ENCODE results near the gene CADM1.

CADM1 gene

GRCh38 chr11:115393950-115394349 is 110.3 kb downstream of the CADM1 start:
- Histone ChIP-seq H3K27me3 (ENCODE audit: control insufficient read depth, low read length) (no peaks in the 10 kb centered on the region), H3K27ac (ENCODE audit: low read depth, low read length) (no peak overlapping the region), H3K9me2 (replicated peaks; ENCODE audit: control insufficient read depth, low read length) (no peaks in the 10 kb centered on the region), H3K36me3 (ENCODE audit: control insufficient read depth, low read length) (no peaks in the 10 kb centered on the region), H3K4me2 (ENCODE audit: low read length) (no peak overlapping the region), H3K79me2 (ENCODE audit: control insufficient read depth, low read length) (no peaks in the 10 kb centered on the region), H4K20me1 (ENCODE audit: control insufficient read depth, insufficient read depth, low read depth, low read length) (no peaks in the 10 kb centered on the region), H3K4me1 (ENCODE audit: control insufficient read depth, low read length) (peaks cover 19% of the 10 kb centered on the region), H3K4me3 (ENCODE audit: low read length) (no peak overlapping the region), H3K9me3 (ENCODE audit: control insufficient read depth, insufficient read depth, low read length) (no peaks in the 10 kb centered on the region), H3F3A (ENCODE audit: control insufficient read depth, insufficient read depth) (no peaks in the 10 kb centered on the region)
- TF ChIP-seq CTCF (IDR thresholded peaks at IDR 0.05; ENCODE audit: low read depth, low read length, poor library complexity, severe bottlenecking), result no peak
- no peak for TF ChIP-seq EZH2phosphoT487 (IDR thresholded peaks at IDR 0.05; ENCODE audit: borderline replicate concordance, low read length)

- Histone ChIP-seq H3K9me3 (ENCODE audit: control insufficient read depth, insufficient read depth, low read length) (no peaks in the 10 kb centered on the region), H3F3A (ENCODE audit: control insufficient read depth, insufficient read depth) (no peaks in the 10 kb centered on the region), H3K4me2 (ENCODE audit: low read length) (peak overlapping the region; percentile 31; the same call in 1 of the 2 replicates), H3K4me1 (ENCODE audit: control insufficient read depth, low read length) (peaks cover 19% of the 10 kb centered on the region), H3K27ac (ENCODE audit: low read depth, low read length) (no peak overlapping the region; the same call in 1 of the 2 replicates), H4K20me1 (ENCODE audit: control insufficient read depth, insufficient read depth, low read depth, low read length) (no peaks in the 10 kb centered on the region), H3K27me3 (ENCODE audit: control insufficient read depth, low read length) (no peaks in the 10 kb centered on the region), H3K79me2 (ENCODE audit: control insufficient read depth, low read length) (no peaks in the 10 kb centered on the region), H3K36me3 (ENCODE audit: control insufficient read depth, low read length) (no peaks in the 10 kb centered on the region), H3K9me2 (replicated peaks; ENCODE audit: control insufficient read depth, low read length) (no peaks in the 10 kb centered on the region), H3K4me3 (ENCODE audit: low read length) (no peak overlapping the region)
- TF ChIP-seq EZH2phosphoT487 (IDR thresholded peaks at IDR 0.05; ENCODE audit: borderline replicate concordance, low read length) (no peak), CTCF (IDR thresholded peaks at IDR 0.05; ENCODE audit: low read depth, low read length, poor library complexity, severe bottlenecking) (no peak)
These were observed 112.6 kb downstream of the CADM1 start for GRCh38 chr11:115391598-115391997.

GRCh38 chr11:115391160-115391559 is 113.1 kb downstream of the CADM1 start:
- H3F3A ChIP-seq (ENCODE audit: control insufficient read depth, insufficient read depth), result no peaks in the 10 kb centered on the region
- no peak overlapping the region for H3K4me3 ChIP-seq (ENCODE audit: low read length)
- H3K27me3 ChIP-seq (ENCODE audit: control insufficient read depth, low read length), result no peaks in the 10 kb centered on the region
- H3K9me2 ChIP-seq (replicated peaks; ENCODE audit: control insufficient read depth, low read length), result no peaks in the 10 kb centered on the region
- no peaks in the 10 kb centered on the region for H3K79me2 ChIP-seq (ENCODE audit: control insufficient read depth, low read length)
- peak overlapping the region; percentile 31 for H3K4me2 ChIP-seq (ENCODE audit: low read length)
- H3K27ac ChIP-seq (ENCODE audit: low read depth, low read length), result peak overlapping the region; percentile 19; the same call in 1 of the 2 replicates
- peaks cover 19% of the 10 kb centered on the region for H3K4me1 ChIP-seq (ENCODE audit: control insufficient read depth, low read length)
- no peak for TF ChIP-seq EZH2phosphoT487 (IDR thresholded peaks at IDR 0.05; ENCODE audit: borderline replicate concordance, low read length)
- H3K36me3 ChIP-seq (ENCODE audit: control insufficient read depth, low read length), result no peaks in the 10 kb centered on the region
- no peaks in the 10 kb centered on the region for H3K9me3 ChIP-seq (ENCODE audit: control insufficient read depth, insufficient read depth, low read length)
- H4K20me1 ChIP-seq (ENCODE audit: control insufficient read depth, insufficient read depth, low read depth, low read length), result no peaks in the 10 kb centered on the region

- H3K4me1 ChIP-seq (ENCODE audit: control insufficient read depth, low read length), result peaks cover 19% of the 10 kb centered on the region
- no peaks in the 10 kb centered on the region for H4K20me1 ChIP-seq (ENCODE audit: control insufficient read depth, insufficient read depth, low read depth, low read length)
- no peaks in the 10 kb centered on the region for H3K9me3 ChIP-seq (ENCODE audit: control insufficient read depth, insufficient read depth, low read length)
- TF ChIP-seq EZH2phosphoT487 (IDR thresholded peaks at IDR 0.05; ENCODE audit: borderline replicate concordance, low read length) (no peak), CTCF (IDR thresholded peaks at IDR 0.05; ENCODE audit: low read depth, low read length, poor library complexity, severe bottlenecking) (no peak)
- H3F3A ChIP-seq (ENCODE audit: control insufficient read depth, insufficient read depth), result no peaks in the 10 kb centered on the region
- no peaks in the 10 kb centered on the region for H3K9me2 ChIP-seq (replicated peaks; ENCODE audit: control insufficient read depth, low read length)
- 0 out of 2 replicates have a peak overlapping the region, but pooled peaks have one; percentile 11 for H3K4me3 ChIP-seq (ENCODE audit: low read length)
- no peaks in the 10 kb centered on the region for H3K79me2 ChIP-seq (ENCODE audit: control insufficient read depth, low read length)
- H3K27me3 ChIP-seq (ENCODE audit: control insufficient read depth, low read length), result no peaks in the 10 kb centered on the region
- no peaks in the 10 kb centered on the region for H3K36me3 ChIP-seq (ENCODE audit: control insufficient read depth, low read length)
- peak overlapping the region; percentile 31 for H3K4me2 ChIP-seq (ENCODE audit: low read length)
- no peak overlapping the region for H3K27ac ChIP-seq (ENCODE audit: low read depth, low read length)
These were observed 113.8 kb downstream of the CADM1 start for GRCh38 chr11:115390441-115390840.
